G401.6 (cell line): ENCODE data around the gene ARHGEF17.

Experiments used
- FAIRE-seq: peaks from 2 replicates; lab custom pipeline; 2012; peaks lifted over from hg19 to GRCh38; lab: Jason Lieb, UNC

The ARHGEF17 gene

GRCh38 chr11:73356979-73357860 is 49.1 kb downstream of the ARHGEF17 start:
- FAIRE-seq, result no peak

- no peak for FAIRE-seq
Observed at GRCh38 chr11:73358071-73358470, 50.0 kb downstream of the ARHGEF17 start.

- FAIRE-seq, result no peak
Observed at GRCh38 chr11:73359341-73359740, 51.3 kb downstream of the ARHGEF17 start.

GRCh38 chr11:73359930-73360742 is 52.1 kb downstream of the ARHGEF17 start:
- FAIRE-seq, result no peak

- no peak for FAIRE-seq
Observed at GRCh38 chr11:73360743-73361369, 52.8 kb downstream of the ARHGEF17 start.

GRCh38 chr11:73361953-73362776 is 54.1 kb downstream of the ARHGEF17 start:
- no peak for FAIRE-seq

- FAIRE-seq, result no peak
Observed at GRCh38 chr11:73363147-73363546, 55.1 kb downstream of the ARHGEF17 start.

- no peak for FAIRE-seq
Observed at GRCh38 chr11:73365352-73366264, 57.5 kb downstream of the ARHGEF17 start.

GRCh38 chr11:73366265-73366610 is 58.2 kb downstream of the ARHGEF17 start:
- FAIRE-seq, result no peak

GRCh38 chr11:73366953-73367352 is 58.9 kb downstream of the ARHGEF17 start:
- no peak for FAIRE-seq

GRCh38 chr11:73367482-73368024 is 59.5 kb downstream of the ARHGEF17 start:
- FAIRE-seq, result no peak

- FAIRE-seq, result no peak
Observed at GRCh38 chr11:73372375-73372993, 64.4 kb downstream of the ARHGEF17 start.

GRCh38 chr11:73374151-73374550 is 66.1 kb downstream of the ARHGEF17 start:
- FAIRE-seq, result no peak

GRCh38 chr11:73375830-73376159 is 67.7 kb downstream of the ARHGEF17 start:
- FAIRE-seq, result no peak

- FAIRE-seq, result no peak
Observed at GRCh38 chr11:73376160-73376802, 68.2 kb downstream of the ARHGEF17 start, which contains the start of gene RELT. RELT (plus strand) TSS chr11:73376399; CDS start chr11:73389137, 12,738 bp downstream.

GRCh38 chr11:73376803-73377629 is 68.9 kb downstream of the ARHGEF17 start:
- FAIRE-seq, result no peak

GRCh38 chr11:73379189-73379880 is 71.3 kb downstream of the ARHGEF17 start:
- FAIRE-seq, result no peak

- FAIRE-seq, result no peak
Observed at GRCh38 chr11:73380331-73380730, 72.3 kb downstream of the ARHGEF17 start.
